K562 (cell line): ENCODE measurements around the gene PDHX.

Experiments used
- CBX1 ChIP-seq: sonication (generic); IDR thresholded peaks from 2 replicates; pipeline ENCODE4 v1.6.1; 2016; ENCODE audit warnings: antibody characterized with exemption, low read depth, mild to moderate bottlenecking
- CEBPB ChIP-seq: fragments of 450-650 bp; IDR thresholded peaks from 2 replicates; pipeline ENCODE4 v1.6.1; 2016; ENCODE audit warnings: missing genetic modification characterization, missing compliant biosample characterization
- CHD7 ChIP-seq: fragments of 200-600 bp; sonication (generic); IDR thresholded peaks from one replicate; pipeline ENCODE4 v1.6.1; 2012; ENCODE audit warnings: mild to moderate bottlenecking, low read depth, low read length, inconsistent platforms
- CTCF ChIP-seq, 3 experiments: IDR thresholded peaks in 2 of 3; conservative IDR thresholded peaks in 1 of 3; 2 replicates each; pipeline ENCODE4 v1.5.1; 2011 to 2012; ENCODE audit warnings: low read length in 3 of 3, mild to moderate bottlenecking in 3 of 3, control low read depth in 2 of 3, improper control_type of control experiment in 1 of 3, inconsistent platforms in 1 of 3, low read depth in 1 of 3, mixed read lengths in 1 of 3, moderate library complexity in 1 of 3; ENCODE audit not compliant: insufficient read depth in 2 of 3
- DIDO1 ChIP-seq: fragments of 450-650 bp; IDR thresholded peaks from 2 replicates; pipeline ENCODE4 v1.6.1; 2016; ENCODE audit warnings: low read depth, missing biosample characterization, missing genetic modification characterization
- EP300 ChIP-seq: IDR thresholded peaks from 2 replicates; pipeline ENCODE4 v1.6.1; 2012; ENCODE audit warnings: low read length, improper control_type of control experiment
- FOXK2 ChIP-seq, 2 experiments: fragments of 450-650 bp; IDR thresholded peaks in 1 of 2; conservative IDR thresholded peaks in 1 of 2; 2 replicates each; pipeline ENCODE4 v1.6.1; 2016; ENCODE audit warnings: low read depth in 2 of 2, mild to moderate bottlenecking in 1 of 2
- HDAC2 ChIP-seq: fragments of 450-650 bp; IDR thresholded peaks from 2 replicates; pipeline ENCODE4 v1.6.1; 2016; ENCODE audit warnings: mild to moderate bottlenecking
- MEF2D ChIP-seq: conservative IDR thresholded peaks from 2 replicates; pipeline ENCODE4 v1.6.1; 2016; ENCODE audit warnings: low read depth, missing genetic modification characterization, missing compliant biosample characterization
- POLR2AphosphoS5 ChIP-seq: IDR thresholded peaks from 2 replicates; pipeline ENCODE4 v1.6.1; 2011; ENCODE audit warnings: mild to moderate bottlenecking, low read depth, low read length, moderate library complexity; ENCODE audit not compliant: control insufficient read depth, insufficient read depth
- STAG1 ChIP-seq: sonication (generic); formaldehyde crosslinking; IDR thresholded peaks from 2 replicates; pipeline ENCODE4 v1.5.0; 2020; ENCODE audit warnings: missing genetic modification reagents, borderline replicate concordance
- ZBTB33 ChIP-seq: sonication (generic); formaldehyde crosslinking; IDR thresholded peaks from 2 replicates; pipeline ENCODE4 v1.8.1; 2023; ENCODE audit warnings: mild to moderate bottlenecking, missing genetic modification reagents

GRCh38 chr11:34904421-34904955 is 11.9 kb upstream of the PDHX start:
- TF ChIP-seq DIDO1 (tag) (no peak), CHD7 (no peak), CTCF (IDR thresholded peaks at IDR 0.05 in 2 of 3, conservative IDR thresholded peaks at IDR 0.05 in 1 of 3; ENCODE audit: insufficient read depth in 2 of 3, low read depth in 1 of 3, low read length in 3 of 3) (no peak), HDAC2 (no peak), STAG1 (CRISPR knock-in tag) (no peak), CBX1 (no peak), POLR2AphosphoS5 (no peak), MEF2D (no peak), FOXK2 (conservative IDR thresholded peaks at IDR 0.05 in 1 of 2, IDR thresholded peaks at IDR 0.05 in 1 of 2; ENCODE audit: low read depth in 2 of 2) (no peak), CEBPB (tag) (no peak), ZBTB33 (CRISPR knock-in tag) (no peak), EP300 (no peak)
